Nephron progenitor cell (in vitro differentiated cells): ENCODE data around the gene NUP153.
"Not testable (repeated sequence)": the region's sequence is repeated elsewhere in the genome, so short reads cannot be mapped to it uniquely, and the experiment has no call there.

ENCODE experiments used
- DNase-seq: peaks from one replicate; pipeline ENCODE4 v3.0.0; 2021
- H3K27ac Mint-ChIP-seq: 2 replicates; pipeline ENCODE4 v1.8.0; 2021; ENCODE audit warnings: mild to moderate bottlenecking, moderate library complexity, mixed read lengths
- H3K27me3 Mint-ChIP-seq: 2 replicates; pipeline ENCODE4 v1.8.0; 2021; ENCODE audit warnings: mild to moderate bottlenecking, low read depth, mixed read lengths; ENCODE audit not compliant: poor library complexity
- H3K36me3 Mint-ChIP-seq: 2 replicates; pipeline ENCODE4 v1.8.0; 2021; ENCODE audit warnings: low read depth, mixed read lengths
- H3K4me1 Mint-ChIP-seq: 2 replicates; pipeline ENCODE4 v1.8.0; 2021; ENCODE audit warnings: mixed read lengths
- H3K4me3 Mint-ChIP-seq: 2 replicates; pipeline ENCODE4 v1.8.0; 2021; ENCODE audit warnings: mild to moderate bottlenecking, moderate library complexity, mixed read lengths
- H3K9me3 Mint-ChIP-seq: 2 replicates; pipeline ENCODE4 v1.8.0; 2021; ENCODE audit warnings: mild to moderate bottlenecking, moderate library complexity, mixed read lengths
- TF ChIP-seq, protein P1 (sequence below): fragments of 200-600 bp; sonication (generic); IDR thresholded peaks from 2 replicates; pipeline ENCODE4 v1.5.0; 2021; ENCODE audit warnings: antibody characterized with exemption

Gene NUP153

DNA sequence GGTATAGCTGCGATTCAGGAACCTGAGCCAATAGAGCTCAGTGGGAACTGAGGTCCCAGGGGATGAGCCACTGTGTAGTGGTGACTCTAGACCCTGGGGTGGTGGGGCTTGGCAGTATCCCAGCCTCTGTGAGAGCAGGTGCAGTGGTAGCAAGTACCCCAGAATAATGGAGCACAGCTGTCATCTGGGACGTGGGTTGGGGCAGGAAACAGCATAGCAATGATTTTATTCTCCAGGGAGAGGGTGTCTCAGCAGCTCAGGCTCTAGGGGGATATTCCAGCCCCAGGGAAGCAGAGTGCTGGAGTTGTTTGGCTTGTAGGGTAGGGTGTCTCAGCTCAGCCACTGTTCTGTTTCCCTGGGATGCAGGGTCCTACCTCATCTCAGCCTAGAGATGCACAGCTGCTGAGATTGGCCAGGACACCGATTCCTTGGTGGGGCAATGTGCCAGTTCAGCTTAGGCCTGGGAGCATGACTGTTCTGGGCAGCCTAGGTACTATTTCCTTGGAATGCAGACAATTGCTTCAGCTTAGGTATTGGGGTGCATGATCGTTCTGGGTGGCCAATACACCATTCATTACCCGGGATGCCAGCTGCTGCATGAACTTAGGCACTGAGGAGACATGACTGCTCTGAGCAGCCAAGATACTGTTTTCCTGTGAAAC lies 34.0 kb upstream of the NUP153 start:
- Mint-ChIP-seq H3K27ac (no peak overlapping the region), H3K4me3 (no peak overlapping the region), H3K36me3 (no peaks in the 10 kb centered on the region), H3K27me3 (peaks cover 4% of the 10 kb centered on the region), H3K4me1 (peaks cover 5% of the 10 kb centered on the region), H3K9me3 (peaks cover 36% of the 10 kb centered on the region)
- DNase-seq: no peak
- TF ChIP-seq, protein P1, sequence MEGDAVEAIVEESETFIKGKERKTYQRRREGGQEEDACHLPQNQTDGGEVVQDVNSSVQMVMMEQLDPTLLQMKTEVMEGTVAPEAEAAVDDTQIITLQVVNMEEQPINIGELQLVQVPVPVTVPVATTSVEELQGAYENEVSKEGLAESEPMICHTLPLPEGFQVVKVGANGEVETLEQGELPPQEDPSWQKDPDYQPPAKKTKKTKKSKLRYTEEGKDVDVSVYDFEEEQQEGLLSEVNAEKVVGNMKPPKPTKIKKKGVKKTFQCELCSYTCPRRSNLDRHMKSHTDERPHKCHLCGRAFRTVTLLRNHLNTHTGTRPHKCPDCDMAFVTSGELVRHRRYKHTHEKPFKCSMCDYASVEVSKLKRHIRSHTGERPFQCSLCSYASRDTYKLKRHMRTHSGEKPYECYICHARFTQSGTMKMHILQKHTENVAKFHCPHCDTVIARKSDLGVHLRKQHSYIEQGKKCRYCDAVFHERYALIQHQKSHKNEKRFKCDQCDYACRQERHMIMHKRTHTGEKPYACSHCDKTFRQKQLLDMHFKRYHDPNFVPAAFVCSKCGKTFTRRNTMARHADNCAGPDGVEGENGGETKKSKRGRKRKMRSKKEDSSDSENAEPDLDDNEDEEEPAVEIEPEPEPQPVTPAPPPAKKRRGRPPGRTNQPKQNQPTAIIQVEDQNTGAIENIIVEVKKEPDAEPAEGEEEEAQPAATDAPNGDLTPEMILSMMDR: no peak

DNA sequence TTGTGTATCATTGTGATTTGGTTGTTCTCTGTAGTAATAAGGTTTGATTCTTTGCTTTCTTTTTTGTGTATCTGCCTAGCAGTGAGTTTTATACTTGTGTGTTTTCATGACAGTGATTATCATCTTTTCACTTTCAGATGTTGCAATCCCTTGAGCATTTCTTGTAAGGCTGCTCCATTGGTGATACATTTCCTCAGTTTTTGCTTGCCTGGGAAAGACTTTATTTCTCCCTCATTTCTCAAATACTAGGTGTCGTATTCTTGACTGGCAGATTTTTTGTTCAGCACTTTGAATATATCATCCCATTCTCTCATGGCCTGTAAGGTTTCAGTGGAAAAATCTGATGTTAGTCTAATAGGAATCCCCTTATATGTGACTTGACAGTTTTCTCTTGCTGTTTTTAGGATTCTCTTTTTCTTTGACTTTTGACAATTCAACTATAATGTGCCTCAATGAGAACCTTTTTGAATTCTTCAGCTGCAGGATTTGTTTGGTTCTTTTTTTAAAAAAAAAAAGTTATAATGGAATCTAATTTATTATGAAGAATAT lies 31.1 kb upstream of the NUP153 start:
- DNase-seq: no peak
- Mint-ChIP-seq H3K27ac (no peak overlapping the region), H3K4me1 (peaks cover 5% of the 10 kb centered on the region), H3K9me3 (peaks cover 42% of the 10 kb centered on the region), H3K36me3 (no peaks in the 10 kb centered on the region), H3K27me3 (peaks cover 4% of the 10 kb centered on the region), H3K4me3 (no peak overlapping the region)
- TF ChIP-seq, protein P1: no peak

DNA sequence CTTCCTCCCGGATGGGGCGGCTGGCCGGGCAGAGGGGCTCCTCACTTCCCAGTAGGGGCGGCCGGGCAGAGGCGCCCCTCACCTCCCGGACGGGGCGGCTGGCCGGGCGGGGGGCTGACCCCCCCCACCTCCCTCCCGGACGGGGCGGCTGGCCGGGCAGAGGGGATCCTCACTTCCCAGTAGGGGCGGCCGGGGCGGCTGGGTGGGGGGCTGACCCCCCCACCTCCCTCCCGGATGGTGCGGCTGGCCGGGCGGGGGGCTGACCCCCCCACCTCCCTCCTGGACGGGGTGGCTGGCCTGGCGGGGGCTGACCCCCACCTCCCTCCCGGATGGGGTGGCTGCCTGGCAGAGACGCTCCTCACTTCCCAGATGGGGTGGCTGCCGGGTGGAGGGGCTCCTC lies 28.6 kb upstream of the NUP153 start:
- H3K4me3 Mint-ChIP-seq, H3K27me3 Mint-ChIP-seq, H3K36me3 Mint-ChIP-seq, DNase-seq, H3K27ac Mint-ChIP-seq, H3K4me1 Mint-ChIP-seq: not testable (repeated sequence)
- peaks cover 47% of the 10 kb centered on the region for H3K9me3 Mint-ChIP-seq

DNA sequence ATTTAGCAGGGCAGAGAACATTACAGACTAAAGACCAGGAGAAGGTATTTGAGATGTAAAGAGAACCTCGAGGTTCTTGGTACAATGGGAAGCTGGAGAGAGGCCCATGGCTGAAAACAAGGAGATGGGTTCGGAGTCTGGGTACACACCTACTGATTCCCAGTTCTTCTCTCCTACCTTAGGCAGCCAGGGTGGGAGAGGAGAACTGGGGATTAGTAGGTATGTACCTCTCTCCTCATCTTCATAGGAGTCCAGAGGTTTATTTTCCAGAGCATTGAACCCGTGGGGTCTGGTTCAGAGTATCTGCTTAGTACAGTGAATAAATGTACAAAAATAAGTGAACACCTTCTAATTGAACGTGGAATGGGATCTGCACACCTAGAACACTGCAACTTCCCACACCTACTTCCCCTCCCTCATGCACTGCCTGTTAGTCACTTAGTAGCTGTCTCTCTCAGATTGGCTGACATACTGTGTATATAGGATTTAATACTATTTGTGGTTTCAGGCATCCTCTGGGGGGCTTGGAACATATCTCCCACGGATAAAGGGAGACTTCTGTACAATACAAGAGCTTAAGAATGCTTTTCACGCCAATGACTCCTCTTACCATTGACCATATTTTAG lies 23.5 kb upstream of the NUP153 start:
- H3K4me1 Mint-ChIP-seq: peaks cover 1% of the 10 kb centered on the region
- H3K27me3 Mint-ChIP-seq: no peaks in the 10 kb centered on the region
- H3K9me3 Mint-ChIP-seq: peaks cover 16% of the 10 kb centered on the region
- no peaks in the 10 kb centered on the region for H3K36me3 Mint-ChIP-seq
- DNase-seq: no peak
- H3K27ac Mint-ChIP-seq: no peak overlapping the region
- H3K4me3 Mint-ChIP-seq: no peak overlapping the region
- TF ChIP-seq, protein P1: no peak

DNA sequence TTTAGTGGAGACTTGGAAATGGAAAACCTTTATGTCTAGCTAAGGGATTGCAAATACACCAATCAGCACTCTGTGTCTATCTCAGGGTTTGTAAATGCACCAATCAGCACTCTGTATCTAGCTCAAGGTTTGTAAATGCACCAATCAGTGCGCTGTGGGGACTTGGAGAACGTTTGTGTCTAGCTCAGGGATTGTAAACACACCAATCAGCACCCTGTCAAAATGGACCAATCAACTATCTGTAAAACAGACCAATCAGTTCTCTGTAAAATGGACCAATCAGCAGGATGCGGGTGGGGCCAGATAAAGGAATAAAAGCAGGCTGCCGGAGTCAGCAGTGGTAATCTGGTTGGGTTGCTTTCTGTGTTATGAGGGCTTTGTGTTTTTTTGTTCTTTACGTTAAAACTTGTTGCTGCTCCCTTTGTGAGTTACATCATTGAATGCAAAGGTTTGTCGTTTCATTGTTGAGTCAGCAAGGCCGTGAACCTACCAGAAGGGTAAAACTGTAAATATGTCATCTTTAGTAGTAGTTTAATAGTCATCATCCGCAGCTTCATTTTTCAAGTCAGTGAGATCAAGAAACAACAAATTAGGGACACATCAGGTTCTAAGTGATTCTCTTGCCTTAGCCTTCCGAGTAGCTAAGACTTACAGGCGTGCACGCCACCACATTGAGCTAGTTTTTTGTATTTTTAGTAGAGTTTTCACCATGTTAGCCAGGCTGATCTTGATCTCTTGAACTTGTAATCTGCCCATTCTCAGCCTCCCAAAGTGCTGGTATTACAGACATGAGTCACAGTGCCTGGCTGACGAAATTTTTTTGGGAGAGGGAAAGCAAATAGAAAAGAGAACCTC lies 22.7 kb upstream of the NUP153 start:
- DNase-seq: no peak
- H3K27me3 Mint-ChIP-seq: no peaks in the 10 kb centered on the region
- peaks cover 11% of the 10 kb centered on the region for H3K9me3 Mint-ChIP-seq
- no peaks in the 10 kb centered on the region for H3K36me3 Mint-ChIP-seq
- no peak overlapping the region for H3K4me3 Mint-ChIP-seq
- TF ChIP-seq, protein P1: no peak
- peaks cover 5% of the 10 kb centered on the region for H3K4me1 Mint-ChIP-seq
- H3K27ac Mint-ChIP-seq: no peak overlapping the region

DNA sequence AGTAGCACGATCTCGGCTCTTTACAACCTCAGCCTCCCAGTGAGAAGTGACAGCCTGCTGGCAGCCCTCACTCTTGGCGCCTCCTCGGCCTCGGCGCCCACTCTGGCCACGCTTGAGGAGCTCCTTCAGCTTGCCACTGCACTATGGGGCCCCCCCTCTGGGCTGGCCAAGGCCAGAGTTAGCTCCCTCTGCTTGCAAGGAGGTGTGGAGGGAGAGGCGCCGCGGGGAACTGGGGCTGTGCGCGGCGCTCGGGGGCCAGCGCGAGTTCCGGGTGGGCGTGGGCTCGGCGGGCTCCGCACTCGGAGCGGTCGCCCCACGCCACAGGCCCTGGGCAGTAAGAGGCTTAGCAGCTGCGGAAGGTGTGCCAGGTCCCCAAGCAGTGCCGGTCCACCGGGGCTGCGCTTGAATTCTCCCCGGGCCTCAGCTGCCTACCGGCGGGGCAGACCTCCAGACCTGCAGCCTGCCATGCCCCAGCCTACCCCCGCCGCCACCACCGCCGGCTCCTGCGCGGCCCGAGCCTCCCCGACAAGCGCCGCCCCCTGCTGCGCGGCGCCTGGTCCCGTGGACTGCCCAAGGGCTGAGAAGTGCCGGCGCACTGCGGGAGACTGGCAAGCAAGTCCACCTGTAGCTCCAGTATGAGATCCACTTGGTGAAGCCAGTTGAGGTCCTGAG lies 22.0 kb upstream of the NUP153 start:
- H3K27ac Mint-ChIP-seq: no peak overlapping the region
- TF ChIP-seq, protein P1: no peak
- no peak for DNase-seq
- H3K9me3 Mint-ChIP-seq: peaks cover 6% of the 10 kb centered on the region
- H3K36me3 Mint-ChIP-seq: no peaks in the 10 kb centered on the region
- no peak overlapping the region for H3K4me3 Mint-ChIP-seq
- H3K4me1 Mint-ChIP-seq: peaks cover 5% of the 10 kb centered on the region
- peaks cover 1% of the 10 kb centered on the region for H3K27me3 Mint-ChIP-seq
